LoVo (cell line): ENCODE data around the gene COQ8A.
"Not testable (repeated sequence)": the region's sequence is repeated elsewhere in the genome, so short reads cannot be mapped to it uniquely, and the experiment has no call there.

Experiments used
- DNase-seq: peaks from one replicate; pipeline ENCODE4 v3.0.0-alpha.2; 2016; ENCODE audit warnings: low spot score

The COQ8A gene

GRCh38 chr1:226985839-226986463, 45.9 kb downstream of the COQ8A start:
- no peak for DNase-seq

DNA sequence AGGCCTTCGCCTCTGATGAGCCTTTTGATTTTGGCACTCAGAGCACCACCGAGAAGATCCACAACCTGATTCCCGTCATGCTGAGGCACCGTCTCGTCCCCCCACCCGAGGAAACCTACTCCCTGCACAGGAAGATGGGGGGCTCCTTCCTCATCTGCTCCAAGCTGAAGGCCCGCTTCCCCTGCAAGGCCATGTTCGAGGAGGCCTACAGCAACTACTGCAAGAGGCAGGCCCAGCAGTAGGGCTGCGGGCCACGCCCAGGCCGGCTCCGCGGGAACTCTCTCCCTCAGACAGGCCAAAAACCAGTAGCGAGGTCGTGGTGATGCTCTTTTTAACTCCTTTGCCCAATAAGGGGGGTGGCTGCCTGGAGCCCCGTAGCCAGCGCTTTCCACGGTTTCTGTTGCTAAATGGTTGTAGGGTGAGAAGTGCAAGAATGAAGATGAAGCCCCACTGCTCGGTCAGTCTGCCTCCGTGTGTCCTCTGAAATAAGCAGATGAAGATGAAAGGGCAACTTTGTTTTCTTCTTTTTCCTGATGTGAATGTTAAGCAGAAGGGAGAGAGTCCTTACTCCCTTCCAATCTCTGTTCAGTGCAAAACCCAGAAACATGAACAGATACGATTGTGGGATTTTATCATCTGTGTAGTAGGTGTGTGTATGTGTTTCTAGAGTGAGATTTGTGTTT, 46.5 kb downstream of the COQ8A start:
- no peak for DNase-seq

DNA sequence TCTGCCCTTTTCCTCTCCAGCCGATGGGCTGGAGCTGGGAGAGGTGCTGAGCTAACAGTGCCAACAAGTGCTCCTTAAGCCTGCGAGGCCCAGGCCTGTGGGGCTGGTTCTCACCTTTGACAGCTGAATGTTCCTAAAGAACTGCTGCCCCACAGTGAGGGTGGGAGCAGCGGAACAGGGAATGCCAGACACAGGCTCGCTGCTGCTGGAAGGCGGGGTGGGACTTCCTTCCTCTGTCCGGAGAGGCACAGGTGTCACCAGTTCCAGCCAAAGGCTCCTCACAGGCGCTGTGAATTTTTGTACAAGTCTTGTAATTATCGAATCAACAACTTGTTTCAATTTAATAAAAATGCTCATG, 47.1 kb downstream of the COQ8A start:
- DNase-seq: no peak

- no peak for DNase-seq
Measured at GRCh38 chr1:226987623-226988333, 47.7 kb downstream of the COQ8A start.

DNA sequence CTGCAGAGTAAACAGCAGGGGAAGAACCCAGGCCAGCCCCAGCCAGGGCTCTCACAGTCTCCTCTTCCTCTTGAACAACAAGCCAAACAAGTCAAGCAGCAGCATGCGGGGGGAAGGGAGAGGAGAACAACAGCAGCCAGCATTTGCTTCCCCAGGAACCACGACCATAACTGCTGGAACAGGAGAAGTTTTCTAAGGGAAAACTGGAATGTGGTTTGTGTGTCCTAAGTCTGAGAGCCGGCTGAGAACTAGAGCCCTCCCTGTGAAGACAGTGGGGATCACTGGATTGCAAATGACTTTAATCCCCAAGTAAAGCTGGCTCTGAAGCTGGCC, 48.2 kb downstream of the COQ8A start:
- DNase-seq: no peak

DNA sequence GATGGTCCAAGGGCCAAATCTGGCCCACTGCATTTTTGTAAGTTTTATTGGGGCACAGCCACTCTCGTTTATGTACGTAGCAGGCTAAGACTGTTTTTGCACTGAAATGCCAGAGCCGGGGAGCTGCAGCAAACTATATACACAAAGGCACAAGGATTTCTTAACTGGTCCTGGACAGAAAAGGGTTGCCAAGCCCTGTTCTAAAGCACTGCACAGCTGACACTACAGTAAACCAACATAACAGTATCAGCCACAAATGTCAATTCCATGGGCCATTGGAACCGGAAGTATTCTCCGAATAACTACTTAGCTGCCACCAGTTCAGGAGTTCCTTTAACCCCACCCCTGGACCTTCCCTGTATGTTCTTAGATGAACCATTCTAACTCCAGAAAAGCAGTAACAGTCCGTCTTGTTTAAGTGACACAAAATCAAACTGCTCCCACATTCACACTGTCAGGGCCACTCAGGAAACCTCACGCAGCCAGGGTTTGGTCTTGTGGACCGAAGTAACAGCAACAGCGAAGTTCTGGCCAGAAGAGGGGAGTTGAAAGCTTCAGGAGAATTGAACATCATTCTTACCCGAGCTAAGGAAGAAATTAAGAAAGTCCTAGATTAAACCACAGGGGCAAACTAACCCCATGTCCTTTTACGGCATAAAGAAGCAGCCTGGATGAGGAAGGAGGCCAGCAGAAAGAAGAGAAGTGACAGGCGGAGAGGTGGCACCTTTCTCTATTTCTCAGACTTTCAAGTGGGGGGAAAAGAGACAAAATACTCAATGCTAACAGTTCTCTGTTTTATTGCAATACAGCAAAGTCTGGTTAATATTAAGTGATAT, 49.2 kb downstream of the COQ8A start:
- DNase-seq: no peak

- no peak for DNase-seq
Measured at GRCh38 chr1:226990133-226990716, 50.1 kb downstream of the COQ8A start.

DNA sequence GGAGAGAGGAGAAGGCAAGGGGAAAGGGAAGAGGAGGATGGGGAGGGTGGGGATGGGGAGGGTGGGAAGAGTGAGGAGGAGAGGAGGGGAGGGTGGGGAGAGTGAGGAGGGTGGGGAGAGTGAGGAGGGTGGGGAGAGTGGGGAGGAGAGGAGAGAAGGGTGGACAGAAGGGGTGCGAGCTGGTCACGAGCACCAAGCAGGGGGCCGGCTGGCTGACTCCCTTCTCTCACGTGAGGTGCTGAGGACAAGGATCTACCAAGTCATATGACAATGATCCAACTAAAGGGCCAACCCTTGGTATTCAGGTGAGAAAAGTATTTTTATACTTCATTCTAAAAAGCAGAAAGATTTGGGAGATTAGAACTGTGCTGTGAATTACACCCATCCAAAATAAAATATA, 51.8 kb downstream of the COQ8A start:
- no peak for DNase-seq

DNA sequence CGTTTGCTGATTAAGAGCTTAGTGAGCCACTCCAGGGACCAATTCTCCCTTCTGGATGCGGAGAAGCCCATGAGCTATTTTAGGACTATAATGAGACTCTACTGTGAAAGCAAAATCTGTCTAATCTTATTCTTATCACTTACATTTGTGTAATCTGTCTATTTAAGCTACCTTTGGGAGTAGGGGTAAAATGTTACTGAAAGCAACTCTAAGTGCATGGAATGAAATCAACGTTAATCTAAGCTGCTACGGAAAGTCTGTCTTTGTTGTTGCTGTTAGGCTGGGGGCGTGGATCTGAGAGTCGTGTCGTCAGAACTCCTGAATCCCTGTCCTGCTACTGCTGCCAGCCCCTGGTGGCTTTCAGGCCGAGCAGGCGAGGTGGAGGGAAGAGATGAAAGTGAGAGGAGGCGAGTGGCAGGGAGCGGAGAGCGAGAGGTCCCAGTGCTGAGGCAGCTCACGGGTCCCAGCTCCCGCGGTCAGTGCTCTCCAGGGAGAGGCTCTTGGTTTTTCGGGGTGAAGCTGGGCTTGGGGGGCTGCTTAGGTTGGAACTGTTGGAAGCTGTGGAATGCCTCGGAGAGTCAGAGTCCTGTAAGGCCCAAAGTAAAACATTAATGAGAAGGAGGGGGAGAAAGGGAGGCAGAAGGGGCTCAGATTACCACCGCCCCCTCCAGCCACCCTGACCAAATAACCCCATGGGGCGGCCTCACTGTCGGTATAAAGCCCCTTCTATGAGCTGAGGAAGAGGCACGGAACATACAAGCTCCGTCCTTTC, 53.9 kb downstream of the COQ8A start:
- no peak for DNase-seq

- DNase-seq: no peak
Measured at GRCh38 chr1:226994586-226995364, 54.7 kb downstream of the COQ8A start.

DNA sequence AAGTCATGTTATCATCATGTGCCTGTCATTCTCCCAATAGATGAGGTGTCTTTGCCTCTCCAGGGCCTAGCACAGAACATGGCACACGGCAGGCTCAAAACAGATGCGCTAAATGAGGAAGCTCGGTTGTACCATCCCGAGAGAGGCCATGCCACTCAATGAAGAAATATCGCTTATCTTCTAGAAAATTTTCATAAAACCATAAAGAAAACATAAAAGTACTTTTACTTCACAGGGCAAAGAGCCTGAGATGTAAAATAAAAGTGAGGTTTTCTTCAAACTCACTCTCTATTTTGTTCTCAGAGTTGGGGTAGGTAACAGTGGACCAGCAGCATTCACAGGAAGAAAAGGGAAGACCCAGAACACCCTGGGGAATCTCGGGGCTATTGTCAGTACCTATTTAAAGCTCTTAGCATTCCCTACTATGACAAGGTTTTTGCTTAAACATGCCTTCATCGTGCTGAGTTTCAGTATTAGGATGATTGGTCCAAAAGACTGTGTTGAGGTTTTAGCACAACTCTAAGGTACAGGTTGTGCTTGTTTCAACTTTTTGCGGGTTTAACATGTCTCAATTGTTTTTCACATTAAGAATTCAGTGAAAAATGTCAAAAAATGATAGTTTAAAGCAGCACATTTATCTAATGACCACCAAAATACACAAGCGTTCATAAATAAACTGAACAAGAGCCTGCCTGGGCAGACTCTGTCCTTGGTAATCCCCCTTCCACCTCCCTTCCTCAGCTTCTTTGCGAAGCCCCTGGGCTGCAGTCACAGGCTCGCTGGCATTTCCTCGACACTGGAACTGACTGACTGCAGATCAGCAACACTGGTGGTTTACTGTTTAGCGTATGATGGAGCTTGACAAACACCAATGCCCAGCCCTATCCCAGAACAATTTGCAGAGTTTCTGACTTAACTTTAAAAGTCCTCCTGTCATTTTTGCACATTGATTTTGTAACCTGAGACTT, 55.6 kb downstream of the COQ8A start:
- no peak for DNase-seq

DNA sequence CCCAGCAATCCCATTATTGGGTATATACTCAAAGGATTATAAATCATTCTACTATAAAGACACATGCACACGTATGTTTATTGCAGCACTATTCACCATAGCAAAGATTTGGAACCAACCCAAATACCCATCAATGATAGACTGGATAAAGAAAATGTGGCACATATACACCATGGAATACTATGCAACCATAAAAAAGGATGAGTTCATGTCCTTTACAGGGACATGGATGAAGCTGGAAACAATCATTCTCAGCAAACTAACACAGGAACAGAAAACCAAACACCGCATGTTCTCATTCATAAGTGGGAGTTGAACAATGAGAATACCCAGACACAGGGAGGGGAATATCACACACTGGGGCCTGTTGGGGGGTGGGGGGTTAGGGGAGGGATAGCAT, 59.5 kb downstream of the COQ8A start:
- not testable (repeated sequence) for DNase-seq

- no peak for DNase-seq
Measured at GRCh38 chr1:227002531-227003049, 62.5 kb downstream of the COQ8A start.

GRCh38 chr1:227003165-227003564, 63.1 kb downstream of the COQ8A start:
- no peak for DNase-seq

- no peak for DNase-seq
Measured at GRCh38 chr1:227004796-227005195, 64.7 kb downstream of the COQ8A start.

- DNase-seq: no peak
Measured at GRCh38 chr1:227006226-227006796, 66.2 kb downstream of the COQ8A start.

DNA sequence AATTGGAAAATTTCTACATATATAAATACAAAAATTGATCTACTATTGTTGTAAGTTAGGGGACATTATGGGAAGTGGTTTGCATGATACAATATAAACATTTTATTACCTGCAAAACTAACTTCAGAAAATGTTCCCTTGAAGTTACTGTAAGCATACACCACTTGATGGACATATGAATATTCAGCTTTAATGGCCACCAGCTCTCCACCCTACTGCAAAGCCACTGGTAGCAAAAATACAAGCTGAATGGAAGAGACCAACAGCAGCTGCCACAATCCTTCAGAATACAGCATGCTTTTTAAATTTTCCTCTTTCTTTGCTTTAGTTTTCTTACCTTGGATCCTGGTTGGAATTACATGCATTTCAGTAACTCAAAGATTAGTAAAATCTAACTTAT, 69.8 kb downstream of the COQ8A start:
- no peak for DNase-seq

- no peak for DNase-seq
Measured at GRCh38 chr1:227010645-227011044, 70.6 kb downstream of the COQ8A start.

GRCh38 chr1:227016990-227017389, 76.9 kb downstream of the COQ8A start:
- DNase-seq: no peak
